Stimulated activated CD4-positive, alpha-beta T cell treated with anti-CD3 and anti-CD28 coated beads, Interleukin-12 subunit alpha, Interleukin-12 subunit beta, amount 100 ng/mL, for 24 hours (primary cell): ENCODE measurements around the gene SLC35B2.

ENCODE experiments used
- DNase-seq, 2 experiments: peaks; one replicate each; pipeline ENCODE4 v3.0.0-alpha.2; 2020; ENCODE audit warnings: low read depth in 2 of 2

The SLC35B2 gene, protein sequence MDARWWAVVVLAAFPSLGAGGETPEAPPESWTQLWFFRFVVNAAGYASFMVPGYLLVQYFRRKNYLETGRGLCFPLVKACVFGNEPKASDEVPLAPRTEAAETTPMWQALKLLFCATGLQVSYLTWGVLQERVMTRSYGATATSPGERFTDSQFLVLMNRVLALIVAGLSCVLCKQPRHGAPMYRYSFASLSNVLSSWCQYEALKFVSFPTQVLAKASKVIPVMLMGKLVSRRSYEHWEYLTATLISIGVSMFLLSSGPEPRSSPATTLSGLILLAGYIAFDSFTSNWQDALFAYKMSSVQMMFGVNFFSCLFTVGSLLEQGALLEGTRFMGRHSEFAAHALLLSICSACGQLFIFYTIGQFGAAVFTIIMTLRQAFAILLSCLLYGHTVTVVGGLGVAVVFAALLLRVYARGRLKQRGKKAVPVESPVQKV

DNA sequence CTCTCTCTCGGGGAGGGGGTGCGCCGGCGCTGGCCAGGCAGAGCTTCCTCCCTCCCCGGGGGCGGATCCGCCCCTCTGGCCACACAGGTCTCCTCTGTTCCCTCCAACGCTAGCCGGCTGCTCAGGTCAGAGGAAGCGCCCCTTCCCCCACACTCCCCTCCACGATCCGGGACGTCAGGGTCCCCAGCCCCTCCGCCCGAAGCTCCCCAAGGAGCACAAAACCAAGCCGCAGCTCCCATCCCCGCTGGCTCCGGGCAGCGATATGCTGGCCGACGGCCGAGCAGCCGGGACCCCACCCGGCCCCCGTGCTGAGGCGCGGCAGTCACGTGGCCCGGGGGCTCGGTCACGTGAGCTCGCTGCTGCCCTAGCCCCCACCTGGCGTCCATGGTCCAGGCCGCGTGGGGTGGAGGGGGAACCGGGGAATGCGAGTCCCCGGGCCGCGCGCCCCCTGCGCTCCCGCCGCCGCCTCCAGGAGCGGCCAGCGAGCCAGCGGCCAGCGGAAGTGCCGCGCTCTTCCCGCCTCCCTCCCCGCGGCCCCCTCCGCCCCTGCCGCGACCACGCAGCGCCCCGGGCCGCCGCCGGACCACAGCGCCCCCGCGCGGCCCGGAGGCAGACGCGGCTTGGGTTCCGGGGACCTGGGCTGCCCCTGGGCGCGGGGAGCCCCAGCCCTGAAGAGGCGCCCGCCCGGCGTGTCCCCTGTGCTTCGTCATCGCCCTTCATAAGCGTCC lies at the start of gene SLC35B2:
Gene SLC35B2 (minus strand): TSS at position 504 of the 728 bp plus-strand sequence. CDS start 118 bp downstream, at position 386.
- DNase-seq = peak; percentile 41 to 52

DNA sequence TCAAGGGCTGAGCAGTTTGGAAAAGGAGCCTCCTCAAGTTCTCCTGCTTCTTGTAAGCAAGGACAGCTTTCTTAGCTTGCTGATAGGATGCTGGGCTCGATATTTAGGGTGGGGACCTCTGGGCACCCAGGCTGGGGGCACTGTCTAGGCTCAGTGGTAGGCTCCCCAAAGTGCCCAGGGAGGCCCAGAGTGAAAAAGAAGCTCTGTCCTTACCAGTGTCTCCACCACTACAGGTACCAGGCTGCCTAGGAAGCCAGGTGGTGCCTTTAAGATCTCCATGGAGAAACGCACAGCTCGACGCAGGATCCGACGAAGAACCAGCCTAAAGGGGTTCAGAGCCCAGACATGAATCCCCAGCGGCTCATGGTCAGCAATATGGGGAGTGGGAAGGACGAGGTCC lies 49.4 kb upstream of the SLC35B2 start:
- no peak for DNase-seq

DNA sequence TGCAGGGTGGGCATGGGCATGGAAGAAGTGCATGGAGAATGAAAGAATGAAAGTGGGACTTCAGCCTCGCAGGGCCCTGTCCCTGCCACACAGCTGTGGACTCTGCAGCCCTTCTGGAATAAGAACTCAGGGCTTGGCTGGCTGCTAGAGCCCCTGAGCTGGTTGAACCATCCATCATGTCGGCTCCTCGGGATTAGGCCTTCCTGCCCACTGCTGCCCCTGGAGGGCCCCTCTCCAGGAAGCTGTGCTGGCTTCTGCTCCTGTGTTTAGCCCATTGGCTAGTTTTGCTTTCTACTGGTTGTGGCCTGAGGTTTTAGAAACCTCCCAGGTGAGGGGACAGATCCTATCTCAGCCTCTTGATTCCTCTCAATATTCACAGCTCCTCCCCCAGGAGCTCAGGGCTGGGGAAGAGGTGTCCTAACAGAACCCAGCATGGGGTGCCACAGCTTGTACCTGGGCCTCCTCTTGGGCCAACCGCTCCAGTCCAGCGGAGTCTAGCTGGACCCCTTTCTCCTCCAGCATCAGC lies 47.9 kb upstream of the SLC35B2 start:
- no peak for DNase-seq

DNA sequence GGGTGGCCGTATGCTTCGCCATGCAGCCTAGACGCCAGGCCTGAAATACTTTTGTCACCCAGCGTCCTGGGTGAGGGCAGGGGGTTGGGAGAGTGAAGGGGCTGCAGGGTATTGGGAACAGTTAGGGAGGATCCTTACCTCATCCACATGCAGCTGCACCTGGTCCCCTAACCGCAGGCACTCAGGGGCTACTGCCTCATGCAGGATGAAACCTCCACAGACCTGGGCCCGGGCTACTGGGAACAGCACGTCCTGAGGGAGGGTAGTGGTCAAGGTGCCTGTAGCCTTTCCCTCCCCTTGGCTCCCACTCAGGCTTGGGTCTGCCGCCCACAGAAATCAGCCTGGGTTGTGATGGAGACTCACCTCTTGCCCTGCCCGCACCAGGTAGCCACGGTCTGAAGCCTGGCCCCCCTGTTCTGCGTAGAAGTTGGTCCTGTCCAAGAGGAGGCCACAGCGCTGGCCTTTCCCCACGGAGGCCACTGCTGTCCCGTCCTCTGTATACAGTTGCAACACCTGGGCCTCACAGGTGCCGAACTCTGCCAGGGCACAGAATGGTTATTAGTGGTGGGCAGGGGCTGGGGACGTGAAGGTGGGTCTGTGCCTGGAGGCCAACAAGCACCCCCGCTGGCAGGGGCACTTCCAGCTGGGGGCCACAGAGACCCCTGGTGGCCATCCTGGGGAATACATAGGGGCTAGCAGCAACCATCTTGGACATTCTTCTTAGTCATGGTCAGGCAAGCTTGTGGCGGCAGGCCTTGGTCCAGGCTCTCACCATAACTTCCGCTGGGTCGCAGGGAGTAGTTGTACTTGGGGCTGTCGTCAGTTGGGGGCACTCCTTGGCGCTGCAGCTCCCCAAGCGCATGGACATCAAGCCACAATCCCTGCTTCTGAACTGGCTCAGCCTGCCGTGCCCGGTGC lies 47.2 kb upstream of the SLC35B2 start:
- DNase-seq = peak in 1 of 2 experiments; percentile 25

DNA sequence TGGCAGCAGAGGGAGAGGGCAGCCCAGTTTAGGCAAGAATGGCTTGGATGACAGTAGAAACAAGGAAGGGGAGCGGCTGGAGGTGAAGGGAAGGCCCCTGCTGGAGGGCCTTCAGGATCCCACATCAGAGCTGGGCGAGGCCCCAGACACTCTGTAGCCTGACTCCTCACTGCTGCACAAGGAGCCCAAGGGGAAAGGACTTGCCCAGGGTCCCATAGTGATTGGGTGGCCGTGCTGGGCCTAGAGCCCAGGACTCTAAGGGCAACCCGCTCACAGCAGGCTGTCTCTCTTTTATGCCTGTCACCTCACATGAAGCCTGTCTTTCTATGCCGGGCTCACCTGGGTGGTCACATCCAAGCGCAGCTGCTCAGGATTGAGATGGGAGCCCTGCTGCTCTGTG lies 46.5 kb upstream of the SLC35B2 start:
- DNase-seq = no peak

DNA sequence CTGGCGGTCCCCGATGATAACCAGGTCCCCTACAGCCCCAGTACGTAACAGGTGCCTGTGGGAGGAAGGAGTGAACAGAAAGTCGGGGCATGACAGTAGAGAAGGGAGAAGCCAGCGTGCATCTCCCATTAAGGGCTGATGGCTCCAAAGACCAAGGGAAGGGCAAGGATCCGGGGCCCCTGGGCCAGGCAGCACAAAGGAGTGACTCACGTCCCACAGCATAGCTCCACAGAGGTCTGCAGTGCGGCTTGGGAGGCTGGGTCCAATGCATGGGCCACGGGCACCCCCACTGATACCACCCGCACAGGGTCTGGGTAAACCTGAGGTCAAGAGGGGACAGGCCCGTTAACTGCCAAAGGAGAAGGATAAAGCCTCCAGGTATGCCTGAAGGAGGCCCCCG lies 45.5 kb upstream of the SLC35B2 start:
- no peak for DNase-seq

DNA sequence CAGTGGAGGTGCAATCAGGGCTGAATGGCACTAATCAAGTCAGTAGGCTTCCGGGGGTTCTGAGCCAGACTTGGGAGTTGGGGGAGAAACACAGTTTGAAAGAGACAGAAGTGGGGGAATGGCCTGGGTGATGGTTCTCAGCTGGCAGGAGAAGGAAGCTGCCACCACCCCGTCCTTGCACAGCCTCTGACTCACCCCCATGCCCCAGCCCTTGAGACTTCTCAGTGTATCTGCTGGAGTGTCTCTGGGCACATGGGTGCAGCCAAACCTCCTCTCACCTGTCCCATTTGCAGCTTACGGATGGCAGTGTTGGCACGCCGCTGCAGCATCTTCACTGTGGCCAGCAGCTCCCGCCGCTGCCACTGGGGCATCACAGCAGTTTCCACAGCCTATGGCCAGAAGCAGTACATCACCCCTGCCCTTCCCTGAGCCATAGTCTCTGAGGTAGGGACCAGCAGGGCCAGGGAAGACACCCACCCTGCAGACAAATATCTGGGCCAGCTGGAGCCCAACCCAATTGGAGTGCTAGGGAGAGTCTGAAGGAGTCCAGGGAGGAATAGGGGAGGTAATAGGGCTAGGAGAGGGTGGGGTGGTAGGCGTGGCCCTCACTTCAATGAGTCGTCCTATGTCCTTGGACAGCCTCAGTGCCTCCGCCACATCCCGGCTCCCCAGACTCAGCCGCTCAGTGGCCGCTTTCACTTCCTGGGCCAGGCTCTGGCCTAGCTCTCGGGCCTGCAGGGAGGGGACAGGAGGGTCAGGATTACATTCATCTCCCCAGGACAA lies 44.6 kb upstream of the SLC35B2 start:
- DNase-seq = no peak

DNA sequence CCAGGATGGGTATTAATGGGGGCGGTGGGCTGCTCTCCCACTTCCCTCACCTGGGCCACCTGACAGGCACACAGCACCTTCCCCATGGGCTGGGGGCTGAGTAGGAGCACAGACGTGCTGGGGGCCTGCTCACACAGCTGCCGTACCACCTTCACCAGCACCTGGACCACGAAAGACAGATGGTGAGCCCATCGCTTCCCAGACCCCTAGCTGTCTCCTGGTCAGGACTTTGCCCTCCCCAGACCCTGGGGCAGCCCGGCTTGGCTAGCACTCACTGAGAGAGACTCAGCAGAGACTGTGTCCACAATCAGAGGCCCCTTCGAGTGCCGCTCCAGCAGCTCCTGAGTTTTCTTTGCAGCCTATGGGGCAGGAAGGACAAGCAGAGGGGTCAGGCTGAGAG lies 43.8 kb upstream of the SLC35B2 start:
- DNase-seq = no peak

DNA sequence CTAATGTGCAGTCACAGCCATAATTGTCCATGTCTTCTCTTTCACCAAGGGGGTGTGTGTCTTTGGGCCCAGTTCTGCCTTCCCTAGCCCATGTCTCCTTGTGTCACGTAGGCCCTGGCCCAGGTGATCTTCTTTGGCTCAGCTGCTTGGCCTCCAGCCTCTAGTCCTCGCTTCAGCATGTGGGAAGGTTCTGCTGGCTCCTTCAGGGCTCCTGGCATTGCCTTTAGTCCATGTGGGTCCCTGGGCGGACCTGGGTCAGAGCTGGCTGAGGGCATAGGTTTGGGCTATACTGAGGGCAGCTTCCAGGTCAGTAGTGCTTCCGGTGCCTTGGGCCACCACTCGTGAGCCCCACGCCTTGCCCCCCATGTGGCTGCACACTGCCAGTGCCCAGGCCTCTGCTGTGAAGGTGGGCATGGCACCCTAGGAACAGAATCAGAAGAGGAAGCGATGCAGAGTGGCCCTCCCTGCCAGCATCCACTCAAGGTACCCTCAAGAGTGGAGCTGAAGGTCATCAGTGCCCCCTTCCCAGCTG lies 43.0 kb upstream of the SLC35B2 start:
- DNase-seq = no peak

DNA sequence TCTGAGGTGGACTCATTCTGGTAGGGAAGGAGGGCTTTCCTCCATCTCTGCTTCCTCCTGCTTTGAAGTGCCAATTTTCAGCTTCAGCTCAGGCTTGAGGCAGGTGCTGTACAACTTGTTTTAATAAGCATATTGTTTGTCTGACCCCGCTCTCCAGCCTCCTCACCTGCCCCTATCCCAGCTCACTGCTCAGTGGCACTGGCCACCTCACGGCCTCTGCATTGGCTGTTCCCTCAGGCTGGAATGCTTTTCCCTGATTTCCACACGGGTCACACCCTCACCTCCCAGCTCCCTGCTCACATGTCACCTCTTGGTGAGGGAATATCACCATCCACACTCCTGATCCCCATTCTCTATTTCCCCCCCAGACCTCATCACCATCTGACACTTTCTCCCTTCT lies 41.5 kb upstream of the SLC35B2 start:
- no peak for DNase-seq

DNA sequence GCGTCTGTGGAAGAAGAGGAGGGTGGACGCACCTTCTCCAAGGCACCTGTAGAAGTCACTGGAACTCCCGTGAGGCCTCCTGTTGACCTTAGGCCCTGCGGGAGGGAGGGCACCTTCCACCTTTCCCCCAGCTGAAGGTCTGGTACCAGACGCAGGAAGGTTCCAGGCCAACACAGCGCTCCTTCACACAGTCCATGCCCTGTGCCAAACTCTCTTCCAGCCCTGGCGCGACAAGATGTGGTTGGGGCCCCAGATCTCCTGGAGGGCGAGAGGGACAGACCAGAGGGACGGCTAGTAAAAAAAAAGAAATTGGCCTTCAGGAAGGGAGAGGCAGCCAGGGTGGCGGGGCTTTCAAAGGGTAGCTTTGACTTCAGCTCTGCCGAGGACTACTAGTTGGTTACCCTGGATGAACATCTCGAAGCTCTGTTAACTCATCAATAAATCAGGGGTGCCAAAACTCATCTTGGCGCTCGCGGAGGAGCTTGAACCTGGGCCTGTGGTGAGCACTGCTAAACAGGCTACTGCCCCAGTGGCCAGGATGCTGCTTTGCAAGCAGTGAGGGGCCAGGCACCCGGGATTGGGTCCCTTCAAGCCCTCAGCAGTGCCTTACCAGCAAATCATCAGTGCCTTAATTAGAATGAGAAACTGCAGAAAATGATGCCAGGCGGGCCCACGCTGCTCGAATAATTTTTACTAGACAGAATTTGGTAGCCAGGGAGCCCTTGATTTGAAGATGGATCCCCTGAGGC lies 40.9 kb upstream of the SLC35B2 start:
- DNase-seq = no peak

DNA sequence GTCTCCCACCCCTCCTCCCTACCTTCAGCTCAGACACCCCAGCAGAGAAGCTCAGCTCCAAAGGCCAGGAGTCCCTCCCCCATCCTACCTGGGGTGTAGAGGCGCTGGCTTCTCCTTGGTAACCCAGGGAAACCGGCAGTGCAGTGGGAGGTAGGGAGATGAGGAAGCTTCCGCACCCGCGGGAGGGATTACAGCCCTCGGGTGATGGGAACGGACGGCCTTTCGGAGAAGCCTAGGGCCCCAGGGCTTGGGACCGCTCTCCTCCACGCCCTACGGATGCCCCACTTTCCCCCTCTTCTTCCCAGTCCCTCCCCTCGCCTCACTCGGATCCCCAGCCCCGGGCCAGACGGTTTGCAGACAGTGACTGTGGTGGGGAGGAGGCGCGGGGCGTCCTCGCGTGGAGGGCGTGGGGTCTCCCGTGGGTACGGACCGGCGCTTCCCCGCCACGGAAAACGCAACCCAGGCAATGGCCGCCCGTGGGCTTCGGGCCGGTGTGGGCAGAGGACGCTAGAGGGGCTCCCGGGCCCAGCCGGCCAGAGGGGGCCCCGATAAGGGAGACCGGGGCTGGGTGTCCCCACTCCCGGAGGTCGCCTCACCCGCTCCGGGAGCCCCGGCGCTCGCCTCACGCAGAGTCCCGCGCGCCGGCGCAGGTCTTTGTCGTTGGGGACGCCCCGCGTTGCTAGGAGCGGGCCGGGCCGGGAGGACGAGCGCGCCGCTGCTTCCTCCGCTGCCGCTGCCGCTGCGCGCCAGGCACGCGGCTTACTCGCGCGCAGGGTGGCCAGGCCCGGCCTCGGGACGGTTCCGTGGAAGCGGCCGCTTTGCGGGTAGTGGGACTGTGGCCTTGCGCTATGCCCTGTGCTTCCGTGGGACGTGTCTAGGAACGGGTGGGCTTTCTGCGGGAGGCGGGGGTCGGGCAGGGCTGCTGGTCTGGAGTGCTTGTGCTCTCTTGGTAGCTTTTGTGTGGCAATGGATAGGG lies 40.0 kb upstream of the SLC35B2 start:
- peak in 1 of 2 experiments; percentile 50 for DNase-seq

DNA sequence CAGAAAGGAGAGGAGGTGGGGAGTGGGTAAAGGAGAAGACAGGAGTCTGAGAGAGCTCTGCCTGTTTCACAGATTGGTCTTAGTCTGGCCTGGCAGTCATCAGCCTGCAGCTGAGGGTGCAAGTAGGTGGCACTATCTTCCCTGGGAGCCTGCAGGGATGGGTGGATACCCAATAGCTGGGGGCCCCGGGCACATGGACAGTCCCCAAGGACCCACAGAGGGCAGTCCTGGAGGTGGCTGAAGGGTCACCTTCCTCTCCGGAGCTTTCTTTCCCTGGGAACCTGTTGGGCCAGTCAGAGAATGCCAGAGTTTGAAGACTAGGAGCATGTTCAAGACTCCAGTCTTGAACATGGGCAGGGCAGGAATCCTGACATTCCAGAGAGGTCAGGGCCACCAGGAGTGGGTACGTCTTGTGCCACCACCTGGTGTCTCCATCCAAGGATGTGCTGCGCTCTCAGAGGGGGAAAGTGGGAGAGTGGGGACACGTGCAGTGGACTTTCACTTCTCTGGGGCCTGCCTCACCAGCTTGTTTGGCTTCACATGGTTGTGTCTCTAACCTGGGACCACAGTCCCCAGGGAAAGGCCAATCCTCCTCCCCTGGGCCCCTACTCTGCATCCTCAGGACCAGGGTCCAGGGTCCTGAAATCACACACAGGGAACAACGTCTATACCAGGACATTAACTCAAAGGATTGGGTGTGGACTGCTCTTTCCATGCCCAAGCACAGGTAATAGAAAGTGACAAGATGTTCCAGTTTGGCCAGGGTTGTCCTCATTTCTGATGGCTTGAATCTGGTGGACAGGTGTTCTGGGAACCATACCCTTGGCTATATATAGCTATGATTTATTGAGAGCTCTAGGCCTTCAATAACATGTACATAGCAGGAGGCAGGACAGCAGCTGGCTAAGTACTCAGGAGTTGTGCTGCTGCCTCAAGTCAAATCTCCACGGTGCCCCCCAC lies 37.8 kb upstream of the SLC35B2 start:
- DNase-seq = no peak

DNA sequence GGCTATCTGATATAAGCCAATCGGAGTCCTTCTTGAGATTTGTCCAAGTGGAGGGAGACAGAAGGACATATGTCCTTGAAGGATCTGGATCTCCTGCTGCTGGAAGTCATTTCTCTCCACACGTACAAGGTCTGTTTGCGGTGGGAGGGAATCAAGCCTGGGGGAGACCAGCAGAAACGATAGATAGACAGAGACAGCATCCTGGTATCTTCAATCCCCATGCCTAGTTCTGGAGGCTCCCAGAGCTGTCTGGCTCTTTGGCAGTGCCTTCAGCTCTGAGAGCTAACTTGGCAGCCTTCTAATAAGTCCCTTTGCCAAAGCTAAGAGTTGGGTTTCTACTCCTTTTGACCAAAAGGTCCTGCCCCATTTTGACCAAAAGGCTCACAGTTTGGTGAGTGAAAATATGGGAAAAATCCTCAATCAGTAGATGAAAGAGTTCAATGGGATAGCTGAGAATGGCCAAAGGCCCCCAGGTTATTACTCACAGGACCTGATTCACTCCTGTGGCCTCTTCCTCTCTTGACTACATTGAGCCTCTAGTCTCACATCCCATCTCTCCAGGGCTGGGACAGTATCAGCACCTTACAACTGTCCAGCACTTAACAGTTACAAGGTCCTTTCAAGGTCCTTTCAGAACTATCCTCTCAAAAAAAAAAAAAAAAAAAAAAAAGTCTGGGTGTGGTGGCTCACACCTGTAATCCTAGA lies 35.5 kb upstream of the SLC35B2 start:
- no peak for DNase-seq

DNA sequence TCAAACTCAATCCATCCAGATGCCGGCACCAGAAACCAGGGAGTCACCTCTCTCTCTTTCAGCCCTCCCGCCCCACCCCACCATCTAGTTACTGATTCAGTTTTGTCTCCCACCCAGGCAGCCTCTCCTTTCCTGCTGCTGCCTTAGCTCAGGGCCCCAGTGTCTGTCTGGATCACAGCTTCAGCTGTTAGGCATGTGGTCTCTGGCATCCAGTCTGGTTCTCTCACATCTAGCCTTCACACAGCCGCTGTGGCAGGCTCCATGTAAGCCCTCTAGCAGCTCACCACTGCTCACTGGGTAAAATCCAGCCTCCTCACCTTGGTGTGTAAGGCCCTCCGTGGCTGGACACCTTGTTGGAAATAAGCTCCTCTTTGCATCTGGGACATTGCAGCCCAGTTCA lies 34.5 kb upstream of the SLC35B2 start:
- DNase-seq = no peak

DNA sequence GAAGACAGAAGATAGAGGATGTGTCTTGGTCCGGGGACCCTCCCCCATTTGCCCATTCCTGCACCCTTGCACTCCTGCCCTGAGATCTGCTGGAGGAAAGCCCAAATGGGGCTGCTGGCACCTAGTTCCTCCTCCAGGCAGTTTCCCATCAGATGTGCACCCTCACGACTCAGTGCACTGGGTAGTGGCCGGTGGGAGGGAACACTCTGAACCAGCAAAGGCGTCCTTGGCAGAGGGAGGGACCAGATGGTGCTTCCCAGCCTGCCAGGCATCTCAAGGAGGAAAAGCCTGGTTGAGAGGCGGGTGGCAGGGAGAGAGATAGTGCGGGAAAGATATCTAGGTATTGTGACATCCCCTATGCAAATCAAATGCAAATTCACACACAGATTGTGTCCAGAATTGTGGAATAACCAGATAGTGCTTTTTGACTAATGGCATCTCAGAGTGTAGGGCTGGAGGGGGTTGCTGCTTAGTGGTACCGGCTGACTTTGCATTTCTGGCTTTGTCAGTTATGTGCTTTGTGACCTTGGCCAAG lies 32.5 kb upstream of the SLC35B2 start:
- DNase-seq = no peak

DNA sequence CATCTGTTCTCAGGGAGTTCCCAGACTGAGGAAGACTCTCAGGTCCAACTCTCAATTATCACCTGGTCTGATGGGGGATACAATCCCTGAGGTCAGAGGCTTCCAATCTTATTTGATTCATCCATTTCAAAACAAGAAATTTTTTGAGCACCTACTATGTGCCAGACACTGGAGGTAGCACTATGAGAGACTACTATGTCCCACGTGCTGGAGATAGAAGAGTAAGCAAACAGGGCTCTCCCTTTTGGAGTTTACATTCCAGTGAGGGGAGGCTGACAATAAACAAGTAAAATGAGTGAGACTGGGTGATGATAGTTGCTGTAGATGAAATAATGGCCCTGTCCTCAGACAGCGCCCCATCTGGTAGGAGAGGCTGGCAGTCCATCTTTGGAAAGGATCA lies 29.4 kb upstream of the SLC35B2 start:
- no peak for DNase-seq
